ENCODE measurements around the gene RCOR1.

DNA sequence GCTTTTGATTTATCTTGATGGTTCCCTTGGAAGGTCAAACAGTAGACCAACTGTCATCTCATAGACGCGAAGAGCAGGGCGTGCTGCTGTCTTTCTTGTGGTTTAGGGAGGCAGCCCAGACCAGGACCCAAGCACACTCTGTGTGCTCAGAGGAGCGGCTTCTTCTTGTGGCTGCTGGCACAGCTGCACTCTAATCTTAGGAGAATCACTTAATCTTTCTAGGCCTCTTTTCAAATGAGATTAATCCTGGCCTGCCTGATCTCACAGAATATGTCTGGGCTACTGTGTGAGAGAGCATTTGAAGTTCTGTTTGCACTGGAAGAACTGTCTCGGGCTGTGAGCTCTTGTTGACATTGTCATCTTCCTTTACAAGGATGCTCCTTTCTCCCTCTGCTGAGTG, 124.8 kb downstream of the RCOR1 start:
- TF ChIP-seq POLR2A (IDR thresholded peaks at IDR 0.05; ENCODE audit: low read length) = no peak
- no peak for TF ChIP-seq GATA1 (IDR thresholded peaks at IDR 0.05; ENCODE audit: low read depth, low read length)

All from erythroblast (primary cell).